Nephron (organoid): ENCODE measurements around the gene TGM2.

Source experiments
- H3K27ac Mint-ChIP-seq, 3 experiments: 2 replicates each; pipeline ENCODE4 v1.8.0; 2020; ENCODE audit warnings: mixed read lengths in 3 of 3, mild to moderate bottlenecking in 2 of 3, moderate library complexity in 1 of 3
- H3K27me3 Mint-ChIP-seq: 2 replicates; pipeline ENCODE4 v1.8.0; 2021; ENCODE audit warnings: low read depth, mild to moderate bottlenecking, moderate library complexity, mixed read lengths
- H3K36me3 Mint-ChIP-seq: 2 replicates; pipeline ENCODE4 v1.8.0; 2020; ENCODE audit warnings: low read depth, mixed read lengths
- H3K4me1 Mint-ChIP-seq: 2 replicates; pipeline ENCODE4 v1.8.0; 2020; ENCODE audit warnings: mixed read lengths
- H3K4me3 Mint-ChIP-seq, 3 experiments: 2 replicates each; pipeline ENCODE4 v1.8.0; 2020; ENCODE audit warnings: mild to moderate bottlenecking in 3 of 3, mixed read lengths in 3 of 3, moderate library complexity in 2 of 3
- H3K9me3 Mint-ChIP-seq: 2 replicates; pipeline ENCODE4 v1.8.0; 2020; ENCODE audit warnings: mixed read lengths
- TF ChIP-seq, protein P1 (sequence below), 3 experiments: fragments of 200-600 bp; sonication (generic); IDR thresholded peaks; one replicate each; pipeline ENCODE4 v1.5.0; 2021; ENCODE audit warnings: antibody characterized with exemption in 3 of 3; ENCODE audit not compliant: unreplicated experiment in 3 of 3

Gene TGM2

DNA sequence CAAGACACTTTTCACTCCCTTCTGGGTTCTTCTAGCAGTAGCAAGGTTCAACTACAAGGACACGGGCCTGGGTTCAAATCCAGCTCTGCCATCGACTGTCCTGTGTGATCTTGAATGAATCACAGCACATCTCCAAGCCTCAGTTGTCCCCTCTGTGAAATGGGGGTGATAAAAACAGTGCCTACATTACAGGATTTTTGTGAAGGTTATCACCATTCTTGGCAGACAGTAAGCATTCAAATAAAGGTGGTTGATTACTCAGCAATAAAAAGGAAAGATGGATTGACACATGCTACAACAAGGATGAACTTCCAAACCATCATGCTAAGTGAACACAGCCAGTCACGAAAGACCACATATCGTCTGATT lies 6.6 kb upstream of the TGM2 start:
- H3K4me1 Mint-ChIP-seq = peaks cover 51% of the 10 kb centered on the region

DNA sequence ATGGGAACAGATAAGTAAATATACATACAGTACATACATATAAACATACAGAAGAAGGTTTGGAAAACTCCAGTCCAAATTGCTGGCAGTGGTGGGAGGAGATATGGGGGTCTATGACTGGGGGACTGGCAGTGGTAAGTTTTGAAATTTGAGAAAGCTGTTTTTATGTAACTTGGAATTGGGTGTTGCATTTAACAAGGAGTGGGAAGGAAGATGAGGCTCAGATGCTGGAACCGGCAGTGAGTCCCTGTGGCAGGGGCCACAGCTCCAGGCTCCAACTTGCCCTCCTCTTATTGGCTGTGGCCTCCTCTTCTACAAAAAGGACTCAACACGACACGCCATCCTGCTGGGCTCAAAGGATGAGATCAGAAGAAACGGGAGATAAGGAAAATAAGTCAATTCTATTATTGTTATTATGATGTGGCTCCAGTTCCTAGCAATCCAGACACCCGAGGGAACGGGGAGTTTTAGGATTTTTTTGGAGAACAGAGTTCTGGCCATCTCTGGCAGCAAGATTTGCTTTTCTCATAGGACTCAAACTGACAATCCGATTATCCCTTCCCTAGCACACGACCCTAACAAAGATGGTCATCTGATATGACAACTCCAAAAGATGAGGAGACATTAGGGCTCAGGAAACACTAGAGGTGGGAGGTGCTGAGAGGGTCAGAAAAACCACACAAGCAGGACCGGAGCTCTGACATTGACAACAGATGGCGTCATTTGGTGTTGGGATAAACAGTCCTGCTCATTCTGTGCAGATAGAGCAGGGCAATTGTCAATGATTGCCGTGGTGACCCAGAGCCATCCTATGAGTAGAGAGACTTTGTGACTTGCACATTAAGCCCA lies 6.0 kb upstream of the TGM2 start:
- TF ChIP-seq, protein P1, sequence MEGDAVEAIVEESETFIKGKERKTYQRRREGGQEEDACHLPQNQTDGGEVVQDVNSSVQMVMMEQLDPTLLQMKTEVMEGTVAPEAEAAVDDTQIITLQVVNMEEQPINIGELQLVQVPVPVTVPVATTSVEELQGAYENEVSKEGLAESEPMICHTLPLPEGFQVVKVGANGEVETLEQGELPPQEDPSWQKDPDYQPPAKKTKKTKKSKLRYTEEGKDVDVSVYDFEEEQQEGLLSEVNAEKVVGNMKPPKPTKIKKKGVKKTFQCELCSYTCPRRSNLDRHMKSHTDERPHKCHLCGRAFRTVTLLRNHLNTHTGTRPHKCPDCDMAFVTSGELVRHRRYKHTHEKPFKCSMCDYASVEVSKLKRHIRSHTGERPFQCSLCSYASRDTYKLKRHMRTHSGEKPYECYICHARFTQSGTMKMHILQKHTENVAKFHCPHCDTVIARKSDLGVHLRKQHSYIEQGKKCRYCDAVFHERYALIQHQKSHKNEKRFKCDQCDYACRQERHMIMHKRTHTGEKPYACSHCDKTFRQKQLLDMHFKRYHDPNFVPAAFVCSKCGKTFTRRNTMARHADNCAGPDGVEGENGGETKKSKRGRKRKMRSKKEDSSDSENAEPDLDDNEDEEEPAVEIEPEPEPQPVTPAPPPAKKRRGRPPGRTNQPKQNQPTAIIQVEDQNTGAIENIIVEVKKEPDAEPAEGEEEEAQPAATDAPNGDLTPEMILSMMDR (IDR thresholded peaks at IDR 0.05; ENCODE audit: unreplicated experiment in 3 of 3) = no peak
- Mint-ChIP-seq H3K4me1 (peaks cover 57% of the 10 kb centered on the region), H3K9me3 (no peaks in the 10 kb centered on the region), H3K27ac (peak overlapping the region; percentile 73 to 90 (median 80)), H3K27me3 (peaks cover 4% of the 10 kb centered on the region), H3K4me3 (peak overlapping the region in 1 of 3 experiments; percentile 21), H3K36me3 (no peaks in the 10 kb centered on the region)

More for the DNA sequence above, 6.6 kb upstream of the TGM2 start:
- Mint-ChIP-seq H3K36me3 (no peaks in the 10 kb centered on the region), H3K27ac (peak overlapping the region; percentile 73 to 80 (median 78)), H3K9me3 (no peaks in the 10 kb centered on the region), H3K4me3 (no peak overlapping the region), H3K27me3 (peaks cover 4% of the 10 kb centered on the region)
- TF ChIP-seq, protein P1 (IDR thresholded peaks at IDR 0.05; ENCODE audit: unreplicated experiment in 3 of 3) = no peak

DNA sequence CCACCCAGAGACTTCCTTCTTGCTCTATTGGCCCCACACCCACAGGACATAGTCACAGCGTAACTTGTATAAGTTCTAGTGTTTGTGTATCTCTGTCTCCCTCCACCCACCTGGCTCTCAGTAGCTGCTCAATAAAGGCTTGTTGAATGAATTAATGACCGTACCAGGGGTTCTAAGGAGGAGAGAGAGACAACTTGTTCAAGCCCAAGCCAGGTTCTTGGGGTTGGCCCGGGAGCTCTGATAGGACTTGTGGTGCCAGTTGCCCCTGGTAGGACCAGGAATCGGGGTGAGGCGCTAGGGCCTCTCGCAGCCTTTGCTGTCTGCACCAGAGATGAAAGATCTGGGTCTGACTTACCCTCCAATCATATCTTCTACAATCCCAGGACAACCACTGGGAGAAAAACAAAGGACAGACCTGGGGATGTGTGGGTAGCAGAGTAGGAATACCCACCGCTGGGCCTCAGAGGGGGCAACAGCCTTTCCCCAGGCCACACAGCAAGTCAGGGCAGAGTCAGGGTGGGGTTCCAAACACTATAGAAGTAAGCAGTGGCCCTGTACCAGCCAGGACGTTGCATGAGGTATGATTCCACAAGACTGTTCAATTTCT lies 5.3 kb upstream of the TGM2 start:
- peak overlapping the region; percentile 73 to 90 (median 80) for H3K27ac Mint-ChIP-seq
- H3K27me3 Mint-ChIP-seq = peaks cover 4% of the 10 kb centered on the region
- no peak overlapping the region for H3K4me3 Mint-ChIP-seq
- peaks cover 63% of the 10 kb centered on the region for H3K4me1 Mint-ChIP-seq
- H3K36me3 Mint-ChIP-seq = no peaks in the 10 kb centered on the region
- H3K9me3 Mint-ChIP-seq = no peaks in the 10 kb centered on the region
- TF ChIP-seq, protein P1 (IDR thresholded peaks at IDR 0.05; ENCODE audit: unreplicated experiment in 3 of 3) = no peak

DNA sequence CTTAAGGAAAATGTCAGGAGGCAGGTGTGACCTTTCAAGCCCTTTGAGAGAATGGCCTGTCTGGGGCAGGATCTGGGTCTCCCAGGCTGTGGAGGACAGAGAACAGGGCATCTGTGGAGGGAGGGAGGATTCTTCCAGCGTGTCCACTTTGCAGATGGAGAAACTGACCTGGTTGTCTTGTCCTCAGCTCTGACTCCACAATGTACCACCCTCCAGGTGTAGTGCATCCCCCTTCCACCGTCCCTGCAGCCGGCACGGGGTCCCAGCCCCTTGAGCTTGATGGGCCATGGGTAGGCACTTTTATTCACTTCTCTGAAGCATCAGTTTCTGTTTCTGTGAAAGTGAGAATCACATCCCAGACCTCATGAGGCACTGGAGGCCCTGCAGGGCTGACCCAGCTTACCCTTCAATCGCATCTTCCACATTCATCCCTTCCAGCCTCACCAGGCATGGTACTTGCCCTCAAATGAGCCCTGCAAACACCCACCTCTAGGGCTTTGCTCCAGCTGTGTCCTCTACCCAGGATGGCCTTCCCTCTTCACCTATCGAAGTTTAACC lies 4.6 kb upstream of the TGM2 start:
- H3K4me1 Mint-ChIP-seq = peaks cover 64% of the 10 kb centered on the region
- TF ChIP-seq, protein P1 (IDR thresholded peaks at IDR 0.05; ENCODE audit: unreplicated experiment in 3 of 3) = no peak
- H3K9me3 Mint-ChIP-seq = no peaks in the 10 kb centered on the region

DNA sequence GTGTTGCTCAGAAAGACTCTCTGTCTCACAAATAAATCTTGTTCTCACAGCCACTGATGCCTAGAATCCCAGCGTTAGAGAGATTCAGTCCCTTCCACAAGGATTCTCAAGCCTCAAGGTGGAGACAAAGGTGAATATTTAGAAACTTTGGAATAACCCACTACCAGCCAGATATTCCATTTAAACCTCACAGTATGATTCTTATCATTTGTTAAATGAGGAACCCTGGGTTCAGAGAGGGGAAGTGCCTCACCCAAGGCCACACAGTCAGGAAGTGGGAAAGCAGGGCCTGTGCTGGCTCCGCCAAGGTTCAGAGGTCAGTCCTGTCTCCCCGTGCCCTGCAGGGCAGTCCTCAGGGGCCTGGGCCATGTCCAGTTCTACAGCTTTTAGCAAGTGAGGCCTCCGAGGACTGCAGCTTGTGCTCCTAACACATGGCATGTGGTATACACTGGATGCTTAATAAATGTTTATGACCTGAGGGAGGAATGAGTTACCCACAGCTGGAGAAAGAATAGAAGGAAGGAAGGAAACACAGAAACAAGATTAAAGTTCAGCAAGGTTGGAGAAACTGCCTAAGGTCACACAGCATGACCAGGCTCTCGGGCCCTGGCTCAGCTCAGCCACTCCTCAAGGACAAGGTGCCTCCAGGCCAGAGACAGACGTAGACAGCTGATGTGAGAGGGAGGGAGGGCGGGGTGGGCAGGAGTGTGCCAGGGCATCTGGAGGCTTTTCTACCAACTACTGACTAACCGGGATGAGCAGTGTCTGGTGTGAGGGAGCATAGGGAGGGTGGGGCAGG lies 3.9 kb upstream of the TGM2 start:
- Mint-ChIP-seq H3K27ac (peak overlapping the region; percentile 54 to 93 (median 85)), H3K4me3 (no peak overlapping the region), H3K27me3 (peaks cover 4% of the 10 kb centered on the region), H3K9me3 (no peaks in the 10 kb centered on the region), H3K36me3 (no peaks in the 10 kb centered on the region), H3K4me1 (peaks cover 61% of the 10 kb centered on the region)
- TF ChIP-seq, protein P1 (IDR thresholded peaks at IDR 0.05; ENCODE audit: unreplicated experiment in 3 of 3) = no peak

More for the DNA sequence above, 4.6 kb upstream of the TGM2 start:
- no peak overlapping the region for H3K4me3 Mint-ChIP-seq
- H3K27ac Mint-ChIP-seq = peak overlapping the region in 2 of 3 experiments; percentile 85 to 90
- peaks cover 4% of the 10 kb centered on the region for H3K27me3 Mint-ChIP-seq
- no peaks in the 10 kb centered on the region for H3K36me3 Mint-ChIP-seq
